ENCODE results near the gene AREG. TPM values are rescaled to one million over a fixed set of nuclear protein-coding genes. Genes with fewer than 3 reads are reported as not detected.

The AREG gene
- total RNA-seq, 1 donor from 2014 or later: not detected

DNA sequence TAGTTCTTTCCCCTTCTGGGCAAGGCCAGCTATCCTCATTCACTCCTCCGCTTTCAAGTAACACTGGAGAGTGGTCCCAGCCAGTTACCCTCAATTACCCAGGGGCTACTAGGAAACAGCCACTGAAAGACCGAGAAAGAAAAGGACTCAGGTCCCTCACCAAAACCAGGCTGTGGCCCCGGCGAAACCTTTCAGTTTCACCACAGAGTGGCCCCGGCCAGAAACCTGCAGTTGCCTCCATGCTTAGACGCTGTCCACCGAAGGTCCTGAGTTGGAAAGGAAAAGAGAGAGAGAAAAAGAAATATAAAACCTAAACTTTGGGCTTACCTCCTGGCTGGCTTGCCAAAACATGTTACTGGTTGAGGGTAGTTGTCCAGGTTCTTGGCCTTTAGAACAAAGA, 5.0 kb upstream of the AREG start:
- TF ChIP-seq, protein P1, sequence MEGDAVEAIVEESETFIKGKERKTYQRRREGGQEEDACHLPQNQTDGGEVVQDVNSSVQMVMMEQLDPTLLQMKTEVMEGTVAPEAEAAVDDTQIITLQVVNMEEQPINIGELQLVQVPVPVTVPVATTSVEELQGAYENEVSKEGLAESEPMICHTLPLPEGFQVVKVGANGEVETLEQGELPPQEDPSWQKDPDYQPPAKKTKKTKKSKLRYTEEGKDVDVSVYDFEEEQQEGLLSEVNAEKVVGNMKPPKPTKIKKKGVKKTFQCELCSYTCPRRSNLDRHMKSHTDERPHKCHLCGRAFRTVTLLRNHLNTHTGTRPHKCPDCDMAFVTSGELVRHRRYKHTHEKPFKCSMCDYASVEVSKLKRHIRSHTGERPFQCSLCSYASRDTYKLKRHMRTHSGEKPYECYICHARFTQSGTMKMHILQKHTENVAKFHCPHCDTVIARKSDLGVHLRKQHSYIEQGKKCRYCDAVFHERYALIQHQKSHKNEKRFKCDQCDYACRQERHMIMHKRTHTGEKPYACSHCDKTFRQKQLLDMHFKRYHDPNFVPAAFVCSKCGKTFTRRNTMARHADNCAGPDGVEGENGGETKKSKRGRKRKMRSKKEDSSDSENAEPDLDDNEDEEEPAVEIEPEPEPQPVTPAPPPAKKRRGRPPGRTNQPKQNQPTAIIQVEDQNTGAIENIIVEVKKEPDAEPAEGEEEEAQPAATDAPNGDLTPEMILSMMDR (conservative IDR thresholded peaks at IDR 0.05): no peak
- Mint-ChIP-seq H3K36me3 (ENCODE audit: low read depth) (no peaks in the 10 kb centered on the region), H3K4me1 (no peaks in the 10 kb centered on the region), H3K27ac (ENCODE audit: unreplicated experiment) (no peak overlapping the region), H3K9me3 (no peaks in the 10 kb centered on the region), H3K4me3 (no peak overlapping the region), H3K27me3 (ENCODE audit: low read depth) (peaks cover 19% of the 10 kb centered on the region)
- DNase-seq (ENCODE audit: low read depth, low spot score): no peak

GRCh38 chr4:74440356-74440755, 4.6 kb upstream of the AREG start:
- H3K9me3 Mint-ChIP-seq: no peaks in the 10 kb centered on the region
- peaks cover 22% of the 10 kb centered on the region for H3K27me3 Mint-ChIP-seq (ENCODE audit: low read depth)

GRCh38 chr4:74441744-74442143, 3.2 kb upstream of the AREG start:
- Mint-ChIP-seq H3K4me1 (peaks cover 6% of the 10 kb centered on the region), H3K4me3 (no peak overlapping the region), H3K27me3 (ENCODE audit: low read depth) (peaks cover 31% of the 10 kb centered on the region), H3K27ac (ENCODE audit: unreplicated experiment) (no peak overlapping the region), H3K36me3 (ENCODE audit: low read depth) (no peaks in the 10 kb centered on the region), H3K9me3 (no peaks in the 10 kb centered on the region)
- no peak for DNase-seq (ENCODE audit: low read depth, low spot score)
- TF ChIP-seq, protein P1 (conservative IDR thresholded peaks at IDR 0.05): no peak

More at GRCh38 chr4:74440356-74440755, 4.6 kb upstream of the AREG start:
- no peaks in the 10 kb centered on the region for H3K36me3 Mint-ChIP-seq (ENCODE audit: low read depth)
- H3K4me3 Mint-ChIP-seq: no peak overlapping the region
- H3K4me1 Mint-ChIP-seq: peaks cover 3% of the 10 kb centered on the region
- no peak for DNase-seq (ENCODE audit: low read depth, low spot score)
- H3K27ac Mint-ChIP-seq (ENCODE audit: unreplicated experiment): no peak overlapping the region
- TF ChIP-seq, protein P1 (conservative IDR thresholded peaks at IDR 0.05): no peak

DNA sequence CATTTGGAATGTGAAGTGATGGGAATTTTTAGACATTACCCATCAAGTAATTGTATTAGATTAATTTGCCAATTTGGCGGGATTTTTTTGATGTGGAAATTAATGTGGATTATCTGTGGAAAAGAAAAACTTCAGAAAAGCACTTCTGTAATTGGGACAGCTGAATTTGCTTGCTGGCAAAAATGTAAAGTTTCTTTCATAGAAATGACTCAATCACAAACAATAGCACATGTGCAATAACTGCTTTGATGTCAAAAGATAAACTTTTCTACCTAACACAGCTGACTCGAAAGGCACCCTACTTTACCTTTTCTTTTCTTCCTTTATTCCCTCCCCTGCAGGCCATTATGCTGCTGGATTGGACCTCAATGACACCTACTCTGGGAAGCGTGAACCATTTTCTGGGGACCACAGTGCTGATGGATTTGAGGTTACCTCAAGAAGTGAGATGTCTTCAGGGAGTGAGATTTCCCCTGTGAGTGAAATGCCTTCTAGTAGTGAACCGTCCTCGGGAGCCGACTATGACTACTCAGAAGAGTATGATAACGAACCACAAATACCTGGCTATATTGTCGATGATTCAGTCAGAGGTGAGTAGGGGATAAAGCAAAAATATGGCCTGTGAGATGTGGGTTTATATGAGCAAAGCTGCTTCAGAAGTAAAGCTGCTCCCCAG, 1.4 kb downstream of the AREG start:
- DNase-seq (ENCODE audit: low read depth, low spot score): no peak
- Mint-ChIP-seq H3K4me3 (no peak overlapping the region), H3K9me3 (no peaks in the 10 kb centered on the region), H3K27ac (ENCODE audit: unreplicated experiment) (no peak overlapping the region), H3K4me1 (peaks cover 9% of the 10 kb centered on the region), H3K27me3 (ENCODE audit: low read depth) (peaks cover 47% of the 10 kb centered on the region), H3K36me3 (ENCODE audit: low read depth) (no peaks in the 10 kb centered on the region)
- TF ChIP-seq, protein P1 (conservative IDR thresholded peaks at IDR 0.05): no peak

GRCh38 chr4:74446896-74447295, 2.0 kb downstream of the AREG start:
- Mint-ChIP-seq H3K4me1 (peaks cover 11% of the 10 kb centered on the region), H3K27ac (ENCODE audit: unreplicated experiment) (no peak overlapping the region), H3K36me3 (ENCODE audit: low read depth) (no peaks in the 10 kb centered on the region), H3K9me3 (no peaks in the 10 kb centered on the region), H3K27me3 (ENCODE audit: low read depth) (peaks cover 47% of the 10 kb centered on the region), H3K4me3 (no peak overlapping the region)
- TF ChIP-seq, protein P1 (conservative IDR thresholded peaks at IDR 0.05): no peak
- DNase-seq (ENCODE audit: low read depth, low spot score): no peak

Measured in neural crest cell (in vitro differentiated cells).